ENCODE measurements around the gene NUP42. TPM values are rescaled to one million over a fixed set of nuclear protein-coding genes. Genes with fewer than 3 reads are reported as not detected.

The NUP42 gene
- total RNA-seq, 1 experiment from 2014 or later = 38.6 TPM

- intact Hi-C loops (cut with micrococcal nuclease; ENCODE audit: unreplicated experiment) = no loop called here
- Histone ChIP-seq H3K4me1 (no peaks in the 10 kb centered on the region), H3K36me3 (ENCODE audit: control insufficient read depth, insufficient read depth, low read length) (no peaks in the 10 kb centered on the region), H3K9me3 (no peaks in the 10 kb centered on the region), H3K4me3 (ENCODE audit: low read depth, low read length) (no peak overlapping the region), H3K27me3 (replicated peaks; ENCODE audit: control insufficient read depth, insufficient read depth, low read length) (no peaks in the 10 kb centered on the region)
- Mint-ChIP-seq H3K36me3 (ENCODE audit: insufficient read depth, unreplicated experiment) (no peaks in the 10 kb centered on the region), H3K4me1 (ENCODE audit: low read depth, unreplicated experiment) (no peaks in the 10 kb centered on the region), H3K9me3 (ENCODE audit: unreplicated experiment) (no peaks in the 10 kb centered on the region), H3K4me3 (ENCODE audit: unreplicated experiment) (no peak overlapping the region), H3K27me3 (ENCODE audit: insufficient read depth, unreplicated experiment) (peaks cover 13% of the 10 kb centered on the region), H3K27ac (ENCODE audit: unreplicated experiment) (no peak overlapping the region)
- no TSS peak for BruUV-seq (replicated peaks)
- TF ChIP-seq, protein P1, sequence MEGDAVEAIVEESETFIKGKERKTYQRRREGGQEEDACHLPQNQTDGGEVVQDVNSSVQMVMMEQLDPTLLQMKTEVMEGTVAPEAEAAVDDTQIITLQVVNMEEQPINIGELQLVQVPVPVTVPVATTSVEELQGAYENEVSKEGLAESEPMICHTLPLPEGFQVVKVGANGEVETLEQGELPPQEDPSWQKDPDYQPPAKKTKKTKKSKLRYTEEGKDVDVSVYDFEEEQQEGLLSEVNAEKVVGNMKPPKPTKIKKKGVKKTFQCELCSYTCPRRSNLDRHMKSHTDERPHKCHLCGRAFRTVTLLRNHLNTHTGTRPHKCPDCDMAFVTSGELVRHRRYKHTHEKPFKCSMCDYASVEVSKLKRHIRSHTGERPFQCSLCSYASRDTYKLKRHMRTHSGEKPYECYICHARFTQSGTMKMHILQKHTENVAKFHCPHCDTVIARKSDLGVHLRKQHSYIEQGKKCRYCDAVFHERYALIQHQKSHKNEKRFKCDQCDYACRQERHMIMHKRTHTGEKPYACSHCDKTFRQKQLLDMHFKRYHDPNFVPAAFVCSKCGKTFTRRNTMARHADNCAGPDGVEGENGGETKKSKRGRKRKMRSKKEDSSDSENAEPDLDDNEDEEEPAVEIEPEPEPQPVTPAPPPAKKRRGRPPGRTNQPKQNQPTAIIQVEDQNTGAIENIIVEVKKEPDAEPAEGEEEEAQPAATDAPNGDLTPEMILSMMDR (IDR thresholded peaks at IDR 0.05; ENCODE audit: insufficient read depth in 1 of 2, low read depth in 1 of 2, low read length in 1 of 2, severe bottlenecking in 1 of 2, unreplicated experiment in 1 of 2) = no peak
- ChIA-PET CTCF (no interaction called here), POLR2A (interaction anchor here (0.6 kb wide), 1 partner anchor 43 kb away, joined by 6 read pairs; no protein-coding TSS in a partner anchor)
- DNase-seq = no peak
Measured at GRCh38 chr7:23242935-23243334, 61.1 kb downstream of the NUP42 start.

GRCh38 chr7:23246555-23246954, 64.7 kb downstream of the NUP42 start, which contains the start of gene GPNMB:
Gene GPNMB, plus strand, starts transcription at chr7:23246775. Its CDS starts 83 bp downstream, at chr7:23246858.
- H3K4me3 Mint-ChIP-seq (ENCODE audit: unreplicated experiment) = no peak within 1 kb of the TSS
- H3K36me3 Mint-ChIP-seq (ENCODE audit: insufficient read depth, unreplicated experiment) = no peaks in the 10 kb centered on the region
- TF ChIP-seq, protein P1 (IDR thresholded peaks at IDR 0.05; ENCODE audit: insufficient read depth in 1 of 2, low read depth in 1 of 2, low read length in 1 of 2, severe bottlenecking in 1 of 2, unreplicated experiment in 1 of 2) = no peak
- CTCF ChIA-PET = no interaction called here
- H3K27me3 ChIP-seq (replicated peaks; ENCODE audit: control insufficient read depth, insufficient read depth, low read length) = no peaks in the 10 kb centered on the region
- no peaks in the 10 kb centered on the region for H3K9me3 ChIP-seq
- no peaks in the 10 kb centered on the region for H3K4me1 ChIP-seq
- DNase-seq = no peak
- no peak within 1 kb of the TSS for H3K4me3 ChIP-seq (ENCODE audit: low read depth, low read length)
- BruUV-seq (replicated peaks) = no TSS peak
- no peaks in the 10 kb centered on the region for H3K4me1 Mint-ChIP-seq (ENCODE audit: low read depth, unreplicated experiment)
- intact Hi-C loops (cut with micrococcal nuclease; ENCODE audit: unreplicated experiment) = no loop called here
- no peak within 1 kb of the TSS for H3K27ac Mint-ChIP-seq (ENCODE audit: unreplicated experiment)
- POLR2A ChIA-PET = no interaction called here
- H3K27me3 Mint-ChIP-seq (ENCODE audit: insufficient read depth, unreplicated experiment) = peaks cover 22% of the 10 kb centered on the region
- H3K9me3 Mint-ChIP-seq (ENCODE audit: unreplicated experiment) = peaks cover 1% of the 10 kb centered on the region
- H3K36me3 ChIP-seq (ENCODE audit: control insufficient read depth, insufficient read depth, low read length) = no peaks in the 10 kb centered on the region

DNA sequence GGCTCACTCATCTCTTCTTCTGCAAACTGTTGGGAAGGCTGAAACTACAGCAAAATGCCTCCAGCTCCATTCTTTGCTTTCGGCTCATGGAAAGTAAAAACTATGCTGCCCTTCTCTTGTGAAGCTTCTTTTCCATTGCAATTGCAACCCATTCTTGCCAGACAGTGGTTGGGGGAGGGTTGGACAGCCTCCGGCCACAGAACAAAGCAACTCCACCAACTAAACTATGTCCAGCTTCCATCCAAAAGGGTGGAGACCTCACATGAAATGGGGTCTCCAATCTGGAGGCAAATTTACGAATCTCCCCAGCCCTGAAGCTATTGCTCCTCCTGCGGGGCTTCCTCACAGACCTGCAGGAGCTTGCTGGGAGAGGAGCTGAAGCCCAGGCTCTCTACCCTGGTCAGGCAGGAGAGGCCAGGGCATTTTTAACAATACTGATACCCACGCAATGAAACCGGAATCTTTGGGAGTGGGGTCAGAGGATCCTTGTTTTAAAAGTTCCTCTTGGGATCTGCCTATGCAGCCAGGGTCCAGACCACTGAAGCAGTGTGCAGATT, 65.3 kb downstream of the NUP42 start:
- Histone ChIP-seq H3K4me3 (ENCODE audit: low read depth, low read length) (no peak overlapping the region), H3K4me1 (no peaks in the 10 kb centered on the region), H3K27me3 (replicated peaks; ENCODE audit: control insufficient read depth, insufficient read depth, low read length) (no peaks in the 10 kb centered on the region), H3K36me3 (ENCODE audit: control insufficient read depth, insufficient read depth, low read length) (no peaks in the 10 kb centered on the region), H3K9me3 (no peaks in the 10 kb centered on the region)
- TF ChIP-seq, protein P1 (IDR thresholded peaks at IDR 0.05; ENCODE audit: insufficient read depth in 1 of 2, low read depth in 1 of 2, low read length in 1 of 2, severe bottlenecking in 1 of 2, unreplicated experiment in 1 of 2) = no peak
- Mint-ChIP-seq H3K4me1 (ENCODE audit: low read depth, unreplicated experiment) (no peaks in the 10 kb centered on the region), H3K27ac (ENCODE audit: unreplicated experiment) (no peak overlapping the region), H3K27me3 (ENCODE audit: insufficient read depth, unreplicated experiment) (peaks cover 27% of the 10 kb centered on the region), H3K4me3 (ENCODE audit: unreplicated experiment) (no peak overlapping the region), H3K9me3 (ENCODE audit: unreplicated experiment) (peaks cover 7% of the 10 kb centered on the region), H3K36me3 (ENCODE audit: insufficient read depth, unreplicated experiment) (no peaks in the 10 kb centered on the region)
- ChIA-PET CTCF (no interaction called here), POLR2A (no interaction called here)
- DNase-seq = no peak
- intact Hi-C loops (cut with micrococcal nuclease; ENCODE audit: unreplicated experiment) = no loop called here
- BruUV-seq (replicated peaks) = no TSS peak
